GM18907 (cell line): ENCODE data around the gene FOLH1.
"Not testable (repeated sequence)": the region's sequence is repeated elsewhere in the genome, so short reads cannot be mapped to it uniquely, and the experiment has no call there.

Experiments
- ATAC-seq: cut with Tn5 transposase; IDR thresholded peaks from one replicate; pipeline ENCODE4 v1.9.1; 2021; ENCODE audit warnings: mild to moderate bottlenecking, moderate library complexity; ENCODE audit not compliant: unreplicated experiment

FOLH1 gene

DNA sequence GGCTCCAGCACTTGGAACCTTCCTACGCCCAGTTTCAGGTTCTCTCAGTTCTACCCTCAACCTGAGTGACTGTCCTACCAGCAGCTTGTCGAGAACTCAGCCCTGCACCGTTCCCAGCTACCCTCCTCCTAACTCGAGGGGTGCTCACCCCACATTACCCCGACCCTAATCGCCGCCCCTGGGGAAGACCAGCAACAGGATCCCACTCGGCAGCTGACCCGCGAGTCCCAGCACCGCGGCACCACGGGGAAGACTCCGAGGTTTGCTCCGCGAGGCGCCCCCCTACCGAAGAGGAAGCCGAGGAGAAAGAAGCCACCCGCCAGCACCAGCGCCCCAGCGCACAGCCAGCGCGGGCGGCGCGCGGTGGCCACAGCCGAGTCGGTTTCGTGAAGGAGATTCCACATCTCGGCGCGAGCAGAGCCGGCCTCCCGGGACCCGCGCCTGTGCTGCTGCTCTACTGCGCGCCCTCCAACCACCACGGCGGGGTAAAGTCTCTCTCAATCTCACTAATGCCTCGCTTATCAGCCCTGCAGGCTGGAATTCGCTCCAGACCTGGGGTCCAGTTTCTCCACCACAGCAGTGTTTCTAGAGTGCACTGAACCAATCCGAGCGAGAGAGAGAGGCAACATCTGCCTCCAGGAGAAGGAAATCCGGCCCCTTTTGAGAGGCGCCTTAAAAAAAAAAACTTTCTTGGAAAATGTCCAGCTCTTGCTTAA is at the start of gene FOLH1:
Gene FOLH1 (minus strand): TSS at position 597 of the 716 bp plus-strand sequence. CDS start 193 bp downstream, at position 404.
- peak; percentile 48 for ATAC-seq

DNA sequence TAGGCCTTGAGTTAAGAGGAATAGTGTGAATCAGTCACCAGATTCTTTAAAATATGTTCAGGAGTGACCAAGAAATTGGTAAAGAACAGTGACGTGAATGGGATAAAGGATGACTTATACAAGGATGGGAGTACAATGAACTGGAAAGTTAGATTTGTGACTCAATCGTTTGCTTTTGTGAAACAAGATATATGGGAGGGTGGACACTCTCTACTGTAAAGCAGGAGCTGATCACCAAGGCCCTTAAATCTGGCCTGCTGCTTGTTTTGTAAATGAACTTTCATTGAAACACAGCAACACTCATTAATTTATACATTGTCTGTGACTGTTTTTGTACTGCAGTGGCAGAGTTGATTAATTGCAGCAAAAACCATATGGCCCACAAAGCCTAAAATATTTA is 46.7 kb upstream of the FOLH1 start:
- ATAC-seq, result not testable (repeated sequence)

DNA sequence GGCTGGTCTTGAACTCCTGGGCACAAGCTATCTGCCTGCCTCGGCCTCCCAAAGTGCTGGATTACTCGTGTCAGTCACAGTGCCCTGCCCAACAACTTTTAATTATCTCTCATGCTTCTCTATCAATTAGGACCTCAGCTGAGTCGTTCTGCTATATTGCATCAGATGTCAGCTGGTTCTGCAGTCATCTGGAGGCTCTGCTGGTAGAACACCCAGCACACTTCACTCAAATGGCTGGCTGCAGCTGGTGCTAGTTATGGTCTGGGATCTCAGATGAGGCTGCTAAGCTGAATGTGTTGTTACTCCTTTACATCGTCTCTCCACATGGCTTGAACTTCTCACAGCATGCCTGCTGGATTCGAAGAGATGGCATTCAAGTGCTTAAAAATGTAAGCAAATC is 42.8 kb upstream of the FOLH1 start:
- ATAC-seq, result not testable (repeated sequence)

DNA sequence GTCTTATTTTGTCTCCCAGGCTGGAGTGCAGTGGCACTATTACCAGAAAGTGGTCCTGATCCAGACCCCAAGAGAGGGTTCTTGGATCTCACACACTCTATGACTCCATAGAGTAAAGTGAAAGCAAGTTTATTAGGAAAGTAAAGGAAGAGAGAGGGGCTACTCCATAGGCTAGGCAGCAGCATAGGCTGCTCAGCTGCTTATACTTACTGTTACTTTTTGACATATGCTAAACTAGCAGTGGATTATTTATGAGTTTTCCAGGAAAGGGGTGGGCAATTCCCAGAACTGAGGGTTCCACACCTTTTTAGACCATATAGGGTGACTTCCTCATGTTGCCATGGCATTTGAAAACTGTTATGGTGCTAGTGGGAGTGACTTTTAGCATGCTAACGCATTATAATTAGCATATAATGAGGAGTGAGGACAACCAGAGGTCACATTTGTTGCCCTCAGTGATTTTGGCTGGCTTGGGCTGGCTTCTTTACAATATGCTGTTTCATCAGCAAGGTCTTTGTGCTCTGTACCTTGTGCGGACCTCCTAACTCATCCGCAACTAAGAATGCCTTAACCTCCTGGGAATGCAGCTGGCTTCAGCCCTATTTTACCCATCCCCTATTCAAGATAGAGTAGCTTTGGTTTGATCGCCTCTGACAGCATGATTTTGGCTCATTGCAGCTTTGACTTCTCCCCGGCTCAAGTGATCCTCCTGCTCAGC is 42.2 kb upstream of the FOLH1 start:
- ATAC-seq, result not testable (repeated sequence)

DNA sequence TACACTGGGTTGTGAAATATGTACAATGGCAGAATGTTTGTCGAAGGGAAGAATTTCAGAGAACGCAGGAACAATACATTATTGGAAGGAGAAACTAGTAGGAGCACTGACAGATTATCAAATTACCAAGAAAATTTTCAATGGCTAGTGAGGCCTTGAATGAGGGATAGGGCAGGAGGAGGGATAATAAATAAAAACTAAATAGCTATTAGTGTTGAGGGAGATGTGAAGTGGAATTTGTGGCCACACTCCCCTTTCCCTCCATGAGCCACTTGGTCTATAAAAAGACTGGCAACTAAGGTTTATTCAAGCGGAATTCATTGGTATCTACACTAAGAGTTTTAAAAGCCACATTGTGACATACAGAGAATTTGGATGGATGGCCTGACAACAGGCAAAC is 41.0 kb upstream of the FOLH1 start:
- not testable (repeated sequence) for ATAC-seq

DNA sequence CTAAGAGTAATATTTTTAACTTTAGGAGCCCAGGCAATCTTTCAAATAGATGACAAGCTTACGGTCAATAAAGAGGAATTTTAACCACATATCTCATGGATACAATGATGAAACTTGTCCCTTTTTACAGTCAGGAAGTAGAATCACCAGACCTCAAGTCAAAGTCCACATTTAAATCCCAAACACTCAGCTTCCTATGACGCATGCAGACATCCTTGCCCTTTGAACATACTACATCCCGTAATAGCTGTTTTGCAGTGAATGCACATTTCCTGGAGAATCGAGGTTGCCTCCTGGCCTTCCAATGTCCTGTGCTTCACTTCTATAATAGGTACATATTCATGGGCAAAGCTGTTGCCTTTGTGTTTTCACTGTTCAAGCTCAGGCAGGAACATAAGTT is 25.3 kb upstream of the FOLH1 start:
- ATAC-seq, result not testable (repeated sequence)

DNA sequence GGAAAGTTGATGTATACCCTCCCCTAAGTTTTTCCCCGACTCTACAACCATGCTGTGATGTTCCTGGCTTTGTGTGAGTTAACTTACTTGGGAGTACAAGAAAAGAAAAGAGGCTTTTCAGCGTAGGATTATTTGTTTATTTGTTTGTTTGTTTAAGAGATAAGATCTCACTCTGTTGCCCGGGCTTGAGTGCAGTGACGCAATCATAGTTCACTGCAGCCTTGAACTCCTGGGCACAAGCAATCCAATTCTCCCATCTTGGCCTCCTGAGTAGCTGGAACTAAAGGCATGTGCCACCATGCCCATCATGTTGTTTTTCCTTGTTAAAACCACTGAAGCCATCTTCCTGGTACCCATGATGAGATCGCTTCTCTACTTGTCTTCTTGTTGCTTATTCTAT is 24.6 kb upstream of the FOLH1 start:
- ATAC-seq, result not testable (repeated sequence)

DNA sequence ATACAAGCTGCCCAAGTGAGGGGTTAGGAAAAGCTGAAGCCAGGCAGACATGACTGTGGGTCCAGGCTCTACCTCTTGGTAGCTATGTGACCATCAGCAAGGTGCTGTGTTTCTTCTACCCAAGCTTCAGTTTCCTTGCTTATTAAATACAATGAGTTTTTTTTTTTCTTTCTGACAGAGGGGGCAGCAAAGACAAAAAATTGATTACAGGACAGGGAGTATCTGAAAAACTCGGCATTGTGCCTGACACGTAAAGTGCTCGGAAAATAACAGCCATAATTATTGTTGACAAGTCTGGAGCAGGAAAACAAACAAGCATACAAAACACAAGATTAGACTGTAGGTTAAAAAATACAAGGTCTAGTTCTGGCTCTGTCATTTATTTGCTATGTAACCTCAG is 23.3 kb upstream of the FOLH1 start:
- ATAC-seq, result not testable (repeated sequence)

DNA sequence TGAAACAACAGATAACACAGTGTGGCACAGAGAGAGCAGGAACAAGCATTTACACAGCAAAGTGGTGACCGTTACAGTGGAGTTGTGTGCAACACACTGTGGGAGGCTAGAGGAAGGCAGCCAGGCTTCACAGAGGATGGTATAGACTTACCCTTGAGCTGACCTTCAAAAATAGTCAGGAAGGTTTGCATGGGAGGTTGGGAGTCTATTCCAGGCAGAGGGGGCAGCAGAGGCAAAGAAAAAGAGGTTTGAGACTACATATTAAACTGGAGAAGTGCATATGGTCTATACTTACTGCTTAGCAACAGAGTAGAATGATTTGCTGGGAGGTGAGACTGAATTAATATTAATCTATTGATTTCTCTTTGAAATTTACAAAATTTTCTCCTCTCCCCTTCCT is 22.1 kb upstream of the FOLH1 start:
- not testable (repeated sequence) for ATAC-seq

DNA sequence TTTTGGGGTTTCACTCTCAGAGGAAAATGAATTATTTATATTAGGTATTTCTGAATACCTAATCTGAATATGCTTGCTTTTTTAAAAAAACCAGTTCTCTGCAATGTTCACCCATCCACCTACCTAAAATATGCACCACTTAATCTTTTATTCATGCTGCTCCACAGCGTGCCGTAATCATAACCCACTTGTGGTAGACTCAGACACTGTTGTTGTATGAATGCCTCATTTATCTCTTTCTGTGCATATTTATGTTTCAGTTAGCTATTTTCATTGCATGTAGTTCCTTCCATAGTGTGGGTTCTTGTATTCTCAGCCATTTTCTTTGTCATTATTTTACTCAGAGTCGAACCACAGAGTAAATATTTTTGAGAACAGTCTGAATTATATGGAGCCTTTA is 21.6 kb upstream of the FOLH1 start:
- not testable (repeated sequence) for ATAC-seq

DNA sequence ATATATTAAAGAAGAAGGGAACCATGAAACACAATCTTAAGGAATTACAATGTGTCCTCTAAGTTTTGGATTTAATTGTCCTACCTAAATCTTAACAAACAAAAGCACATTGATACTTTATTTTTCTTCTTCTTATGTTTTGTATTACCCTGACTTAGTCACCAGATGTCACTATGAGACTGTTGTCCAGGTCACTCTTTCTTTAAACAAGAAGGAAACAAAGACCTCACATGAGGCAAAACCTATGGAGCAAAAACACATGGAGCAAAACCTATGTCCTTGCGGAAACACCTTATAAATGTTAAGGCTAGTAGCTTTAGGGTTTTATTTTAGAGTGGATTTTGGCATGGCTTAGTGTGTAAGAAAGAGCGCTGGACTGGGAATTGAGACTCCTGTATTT is 20.7 kb upstream of the FOLH1 start:
- not testable (repeated sequence) for ATAC-seq

DNA sequence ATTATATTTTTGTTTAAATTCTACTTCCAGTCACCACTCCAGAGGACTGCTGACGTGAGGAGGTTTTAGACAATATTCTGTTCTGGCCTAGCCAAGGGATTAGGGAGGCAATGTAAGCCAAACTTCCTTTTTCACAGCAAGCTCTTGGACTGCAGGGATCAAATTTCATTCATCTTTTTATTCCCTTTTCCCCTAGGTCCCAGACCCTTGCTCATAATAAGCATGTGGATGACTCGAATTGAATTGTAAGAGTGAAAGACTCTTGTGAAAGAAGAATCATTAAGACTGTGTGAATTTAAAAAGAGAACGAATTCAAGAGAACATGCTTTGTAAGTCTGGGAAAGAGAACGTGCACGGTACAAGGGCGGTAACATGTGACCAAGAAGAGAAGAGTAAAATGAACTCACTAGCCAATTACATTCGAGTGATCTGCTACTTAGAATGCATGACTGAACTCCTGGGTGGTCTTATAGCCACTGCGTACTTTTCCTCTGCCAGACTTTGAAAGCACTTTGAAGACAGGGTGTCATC is 16.9 kb upstream of the FOLH1 start:
- ATAC-seq, result not testable (repeated sequence)

DNA sequence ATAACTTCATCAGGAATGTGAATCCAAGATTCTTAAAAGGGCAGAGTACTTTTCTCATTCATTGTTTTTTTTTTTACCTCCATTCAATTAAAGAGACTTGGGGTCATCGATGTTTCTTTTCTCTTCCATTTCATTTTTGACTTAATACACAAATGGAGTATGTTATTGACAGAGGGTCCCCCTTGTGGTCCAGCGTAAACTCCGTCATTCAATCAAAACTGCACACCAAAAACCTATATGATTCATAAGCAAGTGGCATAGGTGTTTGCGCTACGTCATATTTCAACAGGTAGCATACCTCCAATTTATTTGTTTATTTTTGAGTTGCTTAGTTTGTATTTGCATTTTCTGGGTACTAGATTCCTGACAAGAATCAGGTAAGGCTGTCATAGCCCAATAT is 12.7 kb upstream of the FOLH1 start:
- ATAC-seq, result no peak

DNA sequence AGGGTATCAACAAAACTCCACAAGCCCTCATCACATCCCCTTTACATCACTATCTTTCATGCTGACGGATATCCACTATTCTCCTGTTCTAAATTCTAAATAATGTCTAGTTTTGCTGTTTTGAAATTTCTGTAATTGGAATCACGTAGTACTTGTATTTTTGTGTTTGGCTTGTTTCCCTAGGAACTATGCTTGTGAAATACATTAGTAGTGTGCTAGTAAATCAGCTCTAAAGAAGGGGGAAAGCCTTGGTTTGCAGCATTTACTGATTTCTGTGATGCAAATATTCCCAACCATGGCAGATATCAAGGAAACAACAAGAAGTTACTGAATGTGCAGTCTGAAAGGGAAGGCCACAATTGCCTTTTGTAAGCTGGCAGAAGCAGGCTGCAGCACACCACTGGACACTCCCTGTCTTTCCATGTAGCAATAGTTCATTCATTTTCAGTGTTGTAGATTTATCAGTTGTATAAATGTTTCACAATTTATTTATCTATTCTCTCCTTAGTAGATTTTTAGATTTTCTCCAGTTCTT is 4.7 kb upstream of the FOLH1 start:
- ATAC-seq, result no peak

DNA sequence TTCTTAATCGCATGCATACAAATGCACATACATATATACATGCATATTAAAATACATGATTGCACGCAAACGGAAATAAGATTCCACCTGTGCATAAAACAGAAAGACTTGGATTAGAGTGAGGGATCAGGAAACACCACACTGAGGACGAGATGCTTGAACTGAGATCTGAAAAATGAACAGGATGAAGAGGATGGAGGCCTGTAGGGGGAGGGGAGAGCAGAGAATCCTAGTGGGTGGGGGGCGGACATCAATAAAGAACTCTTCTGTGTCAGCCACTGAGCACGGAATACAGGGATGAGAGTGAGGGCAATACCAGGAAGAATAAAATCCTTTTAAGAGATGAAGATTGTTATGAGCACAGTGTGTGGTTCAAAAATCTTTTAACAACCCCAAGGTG is 1.4 kb downstream of the FOLH1 start:
- not testable (repeated sequence) for ATAC-seq

DNA sequence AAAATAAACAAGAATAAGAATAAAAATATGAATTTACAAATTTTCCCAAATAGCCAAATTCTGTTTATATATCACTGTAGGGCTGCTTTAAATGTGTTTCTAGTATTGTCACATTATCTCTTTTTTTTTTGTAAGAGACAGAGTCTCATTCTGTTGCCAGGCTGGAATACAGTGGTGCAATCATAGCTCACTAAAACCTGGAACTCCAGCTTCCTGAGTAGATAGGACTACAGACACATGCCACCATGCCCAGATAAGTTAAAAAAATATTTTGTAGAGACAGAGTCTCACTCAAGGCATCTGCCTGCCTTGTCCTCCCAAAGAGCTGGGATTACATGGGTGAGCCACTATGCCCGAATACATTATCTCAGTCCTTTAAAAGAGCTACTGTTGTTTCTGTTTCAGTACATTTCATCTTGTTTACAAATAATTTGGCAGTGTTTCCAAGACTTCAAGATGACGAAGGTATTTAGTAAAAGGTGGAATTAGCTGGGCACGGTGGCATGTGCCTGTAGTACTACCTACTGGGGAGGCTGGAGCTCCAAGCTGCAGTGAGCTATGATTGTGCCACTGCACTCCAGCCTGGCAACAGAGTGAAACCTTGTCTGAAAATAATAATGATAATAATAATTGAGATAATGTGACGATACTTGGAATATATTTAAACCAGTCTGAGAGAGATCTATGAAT is 6.0 kb downstream of the FOLH1 start:
- ATAC-seq, result no peak

DNA sequence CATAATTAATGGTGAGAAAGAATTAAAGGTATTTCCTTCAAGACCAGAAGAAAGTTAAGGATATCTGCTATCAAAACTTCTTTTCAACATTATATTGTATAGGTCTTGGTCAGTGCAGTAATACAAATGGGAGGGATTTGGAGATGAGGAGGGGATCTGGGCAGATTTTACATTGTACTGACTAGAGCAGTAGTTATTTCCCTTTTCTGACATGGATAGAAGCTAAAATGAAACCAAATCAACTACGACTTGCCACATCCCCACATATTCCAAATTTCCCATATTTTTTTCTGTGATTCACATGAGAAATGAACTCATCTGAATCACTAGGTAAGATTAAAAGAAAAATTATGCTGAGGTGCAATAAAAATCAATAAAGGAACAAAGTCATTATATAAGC is 11.6 kb downstream of the FOLH1 start:
- ATAC-seq, result not testable (repeated sequence)

DNA sequence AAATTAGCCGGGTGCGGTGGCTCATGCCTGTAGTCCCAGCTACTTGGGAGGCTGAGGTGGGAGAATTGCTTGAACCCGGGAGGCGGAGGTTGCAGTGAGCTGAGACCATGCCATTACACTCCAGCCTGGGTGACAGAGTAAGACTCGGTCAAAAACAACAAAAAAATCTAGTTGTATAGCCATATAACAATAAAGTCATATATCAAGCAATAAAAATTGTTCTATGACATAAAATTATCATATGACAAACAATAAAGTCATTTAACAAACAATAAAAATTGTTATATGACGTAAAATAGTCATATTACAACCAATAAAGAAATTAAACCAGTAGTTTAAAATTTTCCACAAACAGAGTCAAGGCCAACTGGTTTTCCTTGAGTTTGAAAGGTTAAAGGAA is 12.4 kb downstream of the FOLH1 start:
- ATAC-seq, result not testable (repeated sequence)

DNA sequence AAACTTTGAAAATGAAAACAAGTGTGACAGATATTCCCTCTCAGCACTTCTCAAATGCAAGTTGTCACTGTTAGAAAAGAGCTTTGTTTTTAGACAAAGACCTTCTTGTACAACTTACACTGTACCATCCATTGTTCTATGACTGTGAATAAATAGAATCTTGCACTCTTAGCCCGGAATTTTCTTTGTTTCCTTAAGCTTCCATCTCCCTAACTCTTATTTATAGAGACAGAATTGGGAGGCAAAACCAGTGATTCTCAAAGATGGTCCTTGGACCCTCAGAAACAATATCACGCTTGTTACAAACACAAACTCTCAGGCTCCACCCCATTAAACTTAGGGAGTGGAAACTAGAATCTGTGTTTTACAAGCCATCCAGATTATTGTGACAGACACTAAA is 18.1 kb downstream of the FOLH1 start:
- ATAC-seq, result not testable (repeated sequence)

DNA sequence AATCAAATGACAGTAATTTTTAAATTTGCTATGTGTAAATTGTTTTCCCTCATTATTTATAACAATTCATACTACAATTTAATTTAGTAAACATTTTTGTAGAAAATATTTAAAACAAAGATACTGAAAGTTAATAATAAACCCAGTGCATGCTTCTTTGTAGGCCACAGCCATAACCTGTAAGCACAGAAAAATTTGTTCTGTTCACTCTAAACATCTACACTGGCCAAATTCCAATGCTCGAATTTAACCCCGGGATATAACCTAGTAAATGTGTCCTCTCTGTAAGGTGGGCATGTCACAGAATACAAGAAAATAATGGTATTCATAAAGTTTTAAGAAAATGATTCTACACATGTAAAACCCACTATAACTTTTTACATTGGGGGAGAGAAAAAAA is 22.2 kb downstream of the FOLH1 start:
- not testable (repeated sequence) for ATAC-seq

DNA sequence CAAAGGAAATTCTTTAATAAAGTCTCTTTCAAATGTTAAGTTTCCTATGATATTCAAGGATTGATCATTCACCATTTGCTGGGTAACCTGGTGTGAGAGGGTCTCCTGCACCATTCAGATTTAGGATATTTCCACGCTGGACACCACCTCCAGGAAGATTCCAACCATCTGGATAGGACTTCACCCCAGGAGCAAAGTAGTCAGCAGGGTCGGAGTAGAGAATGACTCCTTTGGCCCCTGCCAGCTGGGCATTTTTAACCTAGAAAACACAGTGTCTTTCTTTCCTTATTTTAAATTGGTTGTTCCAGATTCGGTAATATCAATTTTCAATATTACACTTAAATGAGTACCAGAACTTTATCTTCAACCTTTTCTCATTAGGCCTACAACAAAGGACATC is 22.8 kb downstream of the FOLH1 start:
- ATAC-seq, result not testable (repeated sequence)
